IPS-18c (cell line): ENCODE data around the gene USP44.

ENCODE experiments used
- H3K4me3 ChIP-seq: 2 replicates; pipeline ENCODE4 v1.7.0; 2013; ENCODE audit warnings: low read depth, mild to moderate bottlenecking, low read length, moderate library complexity; ENCODE audit not compliant: insufficient read depth
- H3K9me3 ChIP-seq: one replicate; pipeline ENCODE4 v1.6.1; 2013; ENCODE audit warnings: mild to moderate bottlenecking, low read length, moderate library complexity; ENCODE audit not compliant: control insufficient read depth, insufficient read depth

Gene USP44

DNA sequence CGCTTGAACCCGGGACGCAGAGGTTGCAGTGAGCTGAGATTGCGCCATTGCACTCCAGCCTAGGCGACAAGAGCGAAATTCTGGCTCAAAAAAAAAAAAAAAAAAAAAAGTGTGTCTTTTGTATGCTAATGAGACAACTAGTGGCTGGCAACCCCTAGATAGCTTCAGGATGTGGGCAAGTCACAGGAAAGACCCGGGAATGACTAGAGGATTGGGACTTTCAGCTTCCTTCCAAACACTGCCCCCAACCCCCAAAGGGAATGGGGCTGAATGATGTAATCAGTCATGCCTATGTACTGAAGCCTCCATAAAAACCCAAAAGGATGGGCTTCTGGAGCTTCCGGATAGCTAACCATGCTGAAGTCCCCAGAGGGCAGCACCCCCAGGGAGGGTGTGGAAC lies 28.6 kb downstream of the USP44 start:
- Histone ChIP-seq H3K4me3 (no peak overlapping the region), H3K9me3 (no peaks in the 10 kb centered on the region)

DNA sequence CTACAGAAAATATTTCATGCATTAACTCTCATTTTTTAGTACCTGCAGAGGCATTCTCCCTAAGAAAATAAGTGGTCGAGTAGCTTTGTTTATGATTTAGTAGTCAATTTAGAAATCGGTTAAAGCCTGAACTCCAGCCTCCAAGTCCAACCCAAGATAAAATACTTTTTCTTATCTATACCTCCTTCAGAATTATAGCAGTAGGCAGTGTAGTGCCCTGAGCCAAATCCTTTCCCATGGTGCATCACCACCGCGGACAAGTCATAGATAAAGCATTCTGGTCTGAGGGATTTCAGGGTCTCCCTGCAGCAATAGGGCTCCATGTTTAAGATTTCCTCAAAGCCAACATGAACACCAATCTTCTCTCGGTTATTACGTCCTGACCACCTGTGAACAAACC lies 30.5 kb downstream of the USP44 start:
- H3K9me3 ChIP-seq = no peaks in the 10 kb centered on the region
- H3K4me3 ChIP-seq = no peak overlapping the region

DNA sequence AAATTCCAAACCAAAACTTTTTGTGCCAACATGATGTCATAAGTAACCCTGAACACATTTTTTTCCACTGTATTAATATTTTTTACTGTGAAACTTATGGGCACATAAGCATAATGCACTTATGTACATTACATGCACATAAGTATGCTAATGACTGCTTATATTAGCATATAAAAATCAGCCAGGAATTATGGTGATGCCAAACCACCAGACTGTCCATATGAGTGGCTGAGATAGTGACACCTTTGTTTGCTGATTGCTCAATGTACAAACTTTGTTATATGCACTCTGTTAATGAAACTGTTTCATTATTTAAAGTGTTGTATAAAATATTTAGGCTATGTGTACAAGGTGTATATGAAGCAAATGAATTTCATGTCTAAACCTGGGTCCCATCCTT lies 32.3 kb downstream of the USP44 start:
- H3K4me3 ChIP-seq = no peak overlapping the region
- H3K9me3 ChIP-seq = no peaks in the 10 kb centered on the region

DNA sequence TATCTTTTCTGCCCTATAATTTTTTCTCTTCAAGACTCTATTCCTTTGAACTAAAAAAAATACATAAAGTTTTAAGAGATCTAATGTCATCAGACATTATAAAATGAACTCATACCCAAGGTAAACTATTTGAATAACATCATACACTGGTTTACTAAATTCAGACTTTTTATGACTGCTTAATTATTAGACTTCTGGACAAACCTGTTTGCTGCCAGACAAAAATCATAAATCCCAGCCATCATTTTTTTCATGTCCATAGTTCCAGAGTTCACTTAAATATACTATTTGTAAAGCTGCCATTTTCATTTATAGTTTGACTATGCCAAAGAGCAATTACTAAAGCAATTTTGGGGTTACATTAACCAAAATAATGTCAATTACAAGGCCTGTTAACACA lies 34.0 kb downstream of the USP44 start:
- no peak overlapping the region for H3K4me3 ChIP-seq
- no peaks in the 10 kb centered on the region for H3K9me3 ChIP-seq

DNA sequence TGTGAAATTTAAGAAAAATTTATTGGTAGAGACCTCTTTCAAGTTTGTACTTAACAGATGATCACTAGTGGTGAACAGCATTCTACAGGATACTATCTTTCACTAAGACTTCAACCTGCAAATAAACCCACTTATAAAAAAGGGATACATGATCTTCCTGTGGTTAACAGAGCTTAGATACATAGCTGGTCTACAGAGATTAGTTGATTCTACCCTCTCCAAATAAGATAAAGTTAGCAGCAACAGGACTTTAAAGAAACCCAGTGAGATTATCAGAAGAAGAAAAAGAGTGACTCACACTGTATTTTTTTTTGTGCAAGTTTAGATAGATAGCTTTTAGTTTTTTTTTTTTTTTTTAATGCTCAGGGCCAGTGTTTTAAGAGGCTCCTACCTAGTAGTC lies 34.5 kb downstream of the USP44 start:
- no peaks in the 10 kb centered on the region for H3K9me3 ChIP-seq
- H3K4me3 ChIP-seq = no peak overlapping the region

DNA sequence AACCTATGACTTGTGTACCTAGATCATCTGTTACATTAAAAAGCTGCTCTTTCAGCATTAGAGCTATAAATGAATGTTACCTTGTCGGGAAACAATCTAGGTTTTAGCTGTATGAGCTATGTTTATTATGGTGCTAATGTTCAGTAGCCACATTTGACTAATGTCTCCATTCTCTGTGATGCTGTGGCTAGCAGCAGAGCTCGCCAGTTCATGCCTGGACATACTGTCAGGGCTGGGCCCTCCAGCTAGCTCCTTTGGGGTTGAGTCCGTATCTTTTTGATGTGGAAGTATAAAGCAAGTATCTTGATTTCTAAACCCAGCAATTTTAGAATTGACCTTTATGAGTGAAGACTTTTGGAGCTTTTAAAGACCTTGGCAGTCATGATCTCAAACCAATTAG lies 36.1 kb downstream of the USP44 start:
- Histone ChIP-seq H3K4me3 (no peak overlapping the region), H3K9me3 (no peaks in the 10 kb centered on the region)

DNA sequence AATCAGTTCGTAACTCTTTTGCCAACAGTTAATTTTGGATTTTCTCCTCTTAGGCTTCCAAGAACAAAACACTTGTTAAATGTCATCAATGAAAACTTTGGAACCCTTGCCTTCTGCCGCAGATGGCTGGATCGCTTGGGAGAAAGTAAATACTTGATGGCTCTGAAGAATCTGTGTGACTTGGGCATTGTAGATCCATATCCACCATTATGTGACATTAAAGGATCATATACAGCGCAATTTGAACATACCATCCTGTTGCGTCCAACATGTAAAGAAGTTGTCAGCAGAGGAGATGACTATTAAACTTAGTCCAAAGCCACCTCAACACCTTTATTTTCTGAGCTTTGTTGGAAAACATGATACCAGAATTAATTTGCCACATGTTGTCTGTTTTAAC lies 37.7 kb downstream of the USP44 start:
- no peak overlapping the region for H3K4me3 ChIP-seq
- H3K9me3 ChIP-seq = no peaks in the 10 kb centered on the region

DNA sequence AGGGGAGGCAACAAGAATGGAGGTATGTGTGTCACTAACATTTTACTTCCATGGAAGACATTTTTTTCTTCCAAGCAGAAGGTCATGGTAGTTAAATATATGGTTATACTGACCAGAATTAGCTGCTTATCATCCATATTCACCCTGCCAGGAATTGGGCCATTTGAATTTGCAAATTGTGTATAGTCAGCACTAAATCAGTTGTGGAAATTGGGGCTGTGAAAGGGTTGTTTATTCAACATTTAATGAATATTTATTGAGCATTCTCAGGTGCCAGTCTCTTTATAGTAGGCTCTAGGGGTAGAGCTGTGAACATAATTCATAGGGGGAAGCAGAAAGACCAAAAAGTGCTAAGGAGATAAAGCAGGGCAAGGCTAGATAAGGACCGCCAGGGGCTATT lies 39.3 kb downstream of the USP44 start:
- H3K4me3 ChIP-seq = no peak overlapping the region
- no peaks in the 10 kb centered on the region for H3K9me3 ChIP-seq

DNA sequence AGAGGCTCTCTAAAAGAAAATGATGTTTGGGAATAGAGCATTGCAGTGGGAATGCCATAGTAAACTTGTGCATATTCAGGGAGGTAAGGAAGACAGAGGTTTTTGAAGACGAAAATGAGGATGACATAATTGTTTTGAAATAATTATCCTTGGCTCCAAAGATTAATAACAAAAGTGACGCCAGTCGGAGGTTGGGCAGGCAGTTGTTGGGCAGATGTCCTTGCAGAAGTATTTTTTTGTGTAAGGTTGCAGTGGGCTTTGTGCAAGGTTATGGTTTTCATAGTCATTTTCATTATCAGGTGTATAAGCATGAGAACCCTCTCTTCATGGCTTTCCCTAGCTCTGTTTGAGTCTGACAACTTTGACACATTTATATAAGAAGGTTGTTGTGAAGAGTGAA lies 42.0 kb downstream of the USP44 start:
- H3K9me3 ChIP-seq = no peaks in the 10 kb centered on the region

DNA sequence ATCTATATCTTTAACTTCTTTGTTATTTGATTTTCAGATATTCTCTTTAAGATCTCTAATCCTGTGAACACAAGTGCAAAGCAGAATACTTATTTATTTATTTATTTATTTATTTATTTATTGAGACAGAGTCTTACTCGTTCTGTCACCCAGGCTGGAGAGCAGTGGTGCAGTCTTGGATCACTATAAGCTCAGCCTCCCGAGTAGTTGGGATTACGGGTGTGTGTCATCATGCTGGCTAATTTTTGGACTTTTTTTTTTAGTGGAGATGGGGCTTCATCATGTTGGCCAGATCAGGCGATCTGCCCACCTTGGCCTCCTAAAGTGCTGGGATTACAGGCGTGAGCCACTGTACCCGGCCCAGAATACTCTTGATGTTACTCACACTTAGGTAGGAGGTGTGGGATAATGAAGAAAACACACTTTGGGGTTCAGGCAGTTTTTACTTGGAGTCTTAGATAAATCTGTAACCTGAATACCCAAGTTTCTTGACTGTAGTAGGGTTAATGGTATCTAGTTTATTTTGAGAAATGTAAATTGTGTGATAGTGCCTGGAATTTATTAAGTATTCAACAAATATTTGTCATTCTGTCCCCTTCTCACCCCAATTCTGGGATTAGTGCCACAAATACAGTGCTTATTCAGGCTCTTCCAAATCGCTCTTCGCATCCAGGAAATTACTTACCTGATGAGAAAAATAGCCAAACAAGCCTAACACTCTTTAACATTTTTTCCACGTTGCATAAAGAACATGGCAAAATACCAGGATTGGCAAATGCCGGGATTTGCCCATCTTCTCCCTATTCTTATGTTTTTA lies 44.4 kb downstream of the USP44 start:
- Histone ChIP-seq H3K4me3 (no peak overlapping the region), H3K9me3 (no peaks in the 10 kb centered on the region)

More for the DNA sequence above, 42.0 kb downstream of the USP44 start:
- H3K4me3 ChIP-seq = no peak overlapping the region

DNA sequence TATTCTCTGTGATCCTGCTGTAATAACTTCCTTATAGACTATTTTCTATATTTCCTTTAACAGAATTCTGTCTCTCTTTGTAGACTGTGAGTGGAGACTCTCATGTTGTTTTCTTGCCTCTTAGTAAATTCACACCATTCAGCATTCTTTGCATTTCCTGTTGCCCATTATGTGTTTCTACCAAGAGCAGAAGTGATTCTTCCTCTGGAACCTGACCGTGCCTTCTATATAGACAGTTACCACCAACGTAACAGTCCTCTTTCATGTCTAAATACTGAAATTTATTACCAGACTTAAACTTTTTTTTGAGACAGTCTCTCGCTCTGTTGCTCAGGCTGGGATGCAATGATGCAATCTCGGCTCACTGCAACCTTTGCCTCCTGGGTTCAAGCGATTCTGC lies 46.2 kb downstream of the USP44 start:
- H3K9me3 ChIP-seq = no peaks in the 10 kb centered on the region
- H3K4me3 ChIP-seq = no peak overlapping the region

DNA sequence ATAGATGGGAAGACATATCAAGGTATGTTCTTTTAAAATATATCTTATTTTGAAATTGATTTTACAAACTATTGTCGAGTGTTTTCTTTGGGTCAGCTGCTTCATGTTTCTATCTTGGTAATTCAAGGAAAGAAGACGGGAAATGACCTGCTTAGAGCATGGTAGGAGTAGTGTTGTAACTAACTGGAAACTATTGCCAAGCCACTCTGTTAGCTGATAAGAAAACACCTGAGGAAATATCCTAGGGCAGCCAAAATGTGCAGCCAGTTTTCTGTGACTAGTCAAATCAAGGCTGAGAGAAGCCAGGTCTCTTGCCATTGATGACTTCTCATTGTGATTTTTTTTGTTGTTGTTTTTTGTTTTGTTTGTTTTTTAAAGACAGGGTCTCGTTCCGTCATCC lies 47.1 kb downstream of the USP44 start:
- Histone ChIP-seq H3K4me3 (no peak overlapping the region), H3K9me3 (no peaks in the 10 kb centered on the region)

DNA sequence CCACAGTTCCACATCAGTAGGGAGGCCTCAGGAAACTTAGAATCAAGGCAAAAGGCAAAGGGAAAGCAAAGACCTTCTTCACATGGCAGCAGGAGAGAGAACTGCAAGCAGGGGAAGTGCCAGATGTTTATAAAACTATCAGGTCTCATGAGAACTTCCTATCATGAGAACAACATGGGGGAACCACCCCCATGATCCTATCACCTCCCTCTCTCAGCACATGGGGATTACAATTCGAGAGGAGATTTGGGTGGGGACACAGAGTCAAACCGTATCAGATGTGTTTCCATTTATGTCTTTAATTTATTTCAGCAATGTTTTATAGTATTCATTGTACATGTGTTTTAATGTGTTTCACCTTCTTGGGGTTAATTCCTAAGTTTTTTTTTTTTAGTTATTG lies 51.5 kb downstream of the USP44 start:
- Histone ChIP-seq H3K9me3 (no peaks in the 10 kb centered on the region), H3K4me3 (no peak overlapping the region)

DNA sequence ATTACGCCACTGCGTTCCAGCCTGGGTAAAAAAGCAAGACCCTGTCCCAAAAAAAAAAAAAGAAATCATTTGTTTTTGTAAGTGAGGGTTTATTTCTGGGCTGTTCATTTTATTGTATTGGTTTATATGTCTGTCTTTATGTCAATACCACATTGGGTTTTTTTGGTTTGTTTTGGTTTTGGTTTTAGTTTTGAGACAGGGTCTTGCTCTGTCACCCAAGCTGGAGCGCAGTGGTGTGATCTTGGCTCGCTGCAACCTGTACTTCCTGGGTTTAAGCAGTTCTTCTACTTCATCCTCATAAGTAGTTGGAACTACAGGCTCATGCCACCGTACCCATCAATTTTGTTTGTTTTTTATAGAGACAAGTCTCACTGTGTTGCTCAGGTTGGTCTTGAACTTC lies 52.3 kb downstream of the USP44 start:
- H3K9me3 ChIP-seq = no peaks in the 10 kb centered on the region
- H3K4me3 ChIP-seq = no peak overlapping the region

DNA sequence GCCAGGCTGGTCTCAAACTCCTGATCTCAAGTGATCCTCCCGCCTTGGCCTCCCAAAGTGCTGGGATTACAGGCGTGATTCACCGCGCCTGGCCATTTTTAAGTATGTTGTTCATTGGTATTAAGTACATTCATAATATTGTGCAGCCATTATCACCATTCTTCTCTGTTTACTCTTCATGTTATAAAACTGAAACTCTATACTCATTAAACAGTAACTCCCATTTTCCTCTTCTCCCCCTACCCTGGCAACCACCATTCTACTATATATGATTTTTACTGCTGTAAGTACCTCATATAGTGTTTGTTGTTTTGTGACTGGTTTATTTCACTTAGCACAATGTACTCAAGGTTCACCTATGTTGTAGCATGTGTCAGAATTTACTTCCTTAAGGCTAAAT lies 54.2 kb downstream of the USP44 start:
- no peaks in the 10 kb centered on the region for H3K9me3 ChIP-seq
- no peak overlapping the region for H3K4me3 ChIP-seq

DNA sequence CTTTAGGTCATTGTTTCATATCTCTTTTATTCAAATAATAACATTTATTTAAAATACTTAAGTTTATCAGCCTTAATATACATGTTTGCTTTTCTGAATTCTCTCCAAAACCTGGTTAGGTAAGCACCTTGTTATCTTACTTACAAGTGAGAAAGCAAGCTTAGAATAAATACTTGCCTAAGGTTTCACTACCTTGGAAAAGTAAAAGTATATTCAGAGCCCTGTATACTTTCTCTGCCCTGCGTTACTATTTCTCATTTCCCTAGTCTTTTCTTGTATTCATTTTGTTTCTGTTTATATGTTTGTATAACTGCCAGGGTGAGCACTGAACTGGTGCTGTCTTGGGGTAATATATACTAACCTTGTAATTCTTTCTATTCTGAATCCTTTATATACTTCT lies 55.8 kb downstream of the USP44 start:
- Histone ChIP-seq H3K4me3 (no peak overlapping the region), H3K9me3 (no peaks in the 10 kb centered on the region)

DNA sequence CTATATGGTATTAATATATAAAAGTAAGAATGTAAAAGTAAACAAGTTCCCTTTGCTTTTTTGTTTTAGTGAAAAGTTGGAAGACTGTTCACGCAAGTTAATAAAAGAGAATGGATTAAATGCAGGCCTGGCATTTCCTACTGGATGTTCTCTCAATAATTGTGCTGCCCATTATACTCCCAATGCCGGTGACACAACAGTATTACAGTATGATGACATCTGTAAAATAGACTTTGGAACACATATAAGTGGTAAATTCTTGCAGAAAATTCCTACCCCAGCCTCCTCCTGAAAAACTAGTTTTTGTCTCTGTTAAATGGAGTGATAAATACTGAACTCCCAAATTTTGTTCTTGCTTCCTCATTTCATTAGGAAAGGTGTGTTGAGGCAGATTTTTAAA lies 56.4 kb downstream of the USP44 start:
- H3K9me3 ChIP-seq = no peaks in the 10 kb centered on the region
- no peak overlapping the region for H3K4me3 ChIP-seq

DNA sequence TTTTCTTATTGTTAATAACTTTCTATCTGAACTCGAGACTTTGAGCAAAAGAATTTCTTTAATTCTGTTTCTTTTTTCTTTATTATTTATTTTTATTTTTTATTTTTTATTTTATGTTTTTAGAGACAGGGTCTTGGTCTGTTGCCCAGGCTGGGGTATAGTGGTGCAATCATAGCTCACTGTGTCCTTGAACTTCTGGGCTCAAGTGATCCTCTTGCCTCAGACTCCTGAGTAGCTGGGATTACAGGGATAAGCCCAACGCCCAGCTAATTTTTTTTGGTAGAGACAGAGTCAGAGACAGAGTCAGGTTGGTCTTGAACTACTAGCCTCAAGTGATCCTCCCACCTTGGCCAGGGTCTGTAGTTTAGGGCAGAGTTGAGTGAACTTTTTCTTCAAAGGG lies 58.8 kb downstream of the USP44 start:
- no peak overlapping the region for H3K4me3 ChIP-seq
- no peaks in the 10 kb centered on the region for H3K9me3 ChIP-seq

DNA sequence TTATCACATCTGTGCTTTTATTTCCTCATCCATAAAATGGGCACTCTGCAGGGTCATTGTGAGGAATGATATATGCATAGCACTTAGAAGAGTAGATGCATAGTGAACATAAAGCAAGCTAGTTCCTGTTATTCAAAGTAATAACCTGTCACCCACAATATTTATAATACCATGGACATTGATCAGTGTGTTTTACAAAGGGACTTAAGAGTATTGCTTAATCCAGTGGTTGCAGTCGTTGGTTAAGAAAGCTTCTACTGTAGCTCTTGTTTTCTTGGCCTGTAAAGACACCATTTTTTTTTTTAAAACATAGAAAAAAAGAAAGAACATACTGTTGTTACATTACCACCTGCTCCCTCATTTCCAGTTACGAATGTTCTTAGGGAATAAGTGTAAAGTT lies 64.3 kb downstream of the USP44 start:
- Histone ChIP-seq H3K4me3 (no peak overlapping the region), H3K9me3 (no peaks in the 10 kb centered on the region)
